T-cell (primary cell): Measurements from ENCODE around the gene ST6GAL2. TPM values are rescaled to one million over a fixed set of nuclear protein-coding genes. Genes with fewer than 3 reads are reported as not detected.

Source experiments
- ATAC-seq, 4 experiments: fragments of 200-7000 bp in 3 of 4; fragments of 150-1000 bp in 1 of 4; cut with Tn5 transposase; replicated peaks in 1 of 4; 1 replicate in 3 of 4; 2 replicates in 1 of 4; pipeline ENCODE4 v1.10.0; 2021; ENCODE audit warnings: moderate library complexity in 3 of 4, mild to moderate bottlenecking in 2 of 4, moderate number of reproducible peaks in 1 of 4
- CTCF ChIA-PET, 2 donors: fragments of 300-600 bp; sonication (Branson Sonifier 250); formaldehyde crosslinking; loops; one replicate each; lab custom pipeline; 2022; ENCODE audit warnings: antibody characterized with exemption in 2 of 2; lab: Charles Lee
- POLR2A ChIA-PET, 2 donors: fragments of 300-600 bp; sonication (Branson Sonifier 250); formaldehyde crosslinking; loops; one replicate each; lab custom pipeline; 2022; ENCODE audit warnings: antibody characterized with exemption in 2 of 2; lab: Charles Lee
- DNase-seq, 35 experiments: peaks; one replicate each; pipeline versions ENCODE4 v3.0.0 to v3.0.0-alpha.2; 2013 to 2023
- H3K27ac ChIP-seq: one replicate; pipeline ENCODE4 v1.5.1; 2013; ENCODE audit warnings: low read length
- H3K27me3 ChIP-seq, 2 experiments: replicated peaks in 1 of 2; 1 replicate in 1 of 2; 2 replicates in 1 of 2; pipeline versions ENCODE4 v1.6.1 to v1.7.0; 2013; ENCODE audit warnings: low read length in 1 of 2, mixed read lengths in 1 of 2; ENCODE audit not compliant: control insufficient read depth in 2 of 2, insufficient read depth in 2 of 2; ENCODE audit errors: extremely low read depth in 1 of 2
- H3K36me3 ChIP-seq, 2 donors: 1 replicate in 1 of 2; 2 replicates in 1 of 2; pipeline versions ENCODE4 v1.6.1 to v1.7.0; 2013; ENCODE audit warnings: low read length in 1 of 2; ENCODE audit not compliant: control insufficient read depth in 2 of 2, insufficient read depth in 1 of 2; ENCODE audit errors: extremely low read depth in 1 of 2
- H3K4me1 ChIP-seq, 2 experiments: 1 replicate in 1 of 2; 2 replicates in 1 of 2; pipeline versions ENCODE4 v1.6.1 to v1.7.0; 2013; ENCODE audit warnings: low read length in 2 of 2, mixed read lengths in 1 of 2; ENCODE audit not compliant: insufficient read depth in 2 of 2, control insufficient read depth in 1 of 2; ENCODE audit errors: extremely low read depth in 1 of 2
- H3K4me3 ChIP-seq, 2 donors: 1 replicate in 1 of 2; 2 replicates in 1 of 2; pipeline versions ENCODE4 v1.5.1 to v1.7.0; 2013; ENCODE audit warnings: mild to moderate bottlenecking in 2 of 2, low read length in 1 of 2, moderate library complexity in 1 of 2; ENCODE audit not compliant: control insufficient read depth in 1 of 2; ENCODE audit errors: extremely low read depth in 1 of 2
- H3K9me3 ChIP-seq: 2 replicates; pipeline ENCODE4 v1.7.0; 2013
- H3K27ac Mint-ChIP-seq, 2 donors: one replicate each; pipeline ENCODE4 v1.8.0; 2020 to 2021; ENCODE audit warnings: mild to moderate bottlenecking in 2 of 2, mixed read lengths in 2 of 2
- H3K27me3 Mint-ChIP-seq, 2 donors: one replicate each; pipeline ENCODE4 v1.8.0; 2021 to 2022; ENCODE audit warnings: mixed read lengths in 2 of 2
- H3K36me3 Mint-ChIP-seq: one replicate; pipeline ENCODE4 v1.8.0; 2021; ENCODE audit warnings: mixed read lengths
- H3K4me1 Mint-ChIP-seq, 3 donors: one replicate each; pipeline ENCODE4 v1.8.0; 2020 to 2022; ENCODE audit warnings: mixed read lengths in 3 of 3, mild to moderate bottlenecking in 1 of 3
- H3K4me3 Mint-ChIP-seq, 3 donors: one replicate each; pipeline ENCODE4 v1.8.0; 2020 to 2022; ENCODE audit warnings: mild to moderate bottlenecking in 3 of 3, mixed read lengths in 3 of 3, moderate library complexity in 3 of 3
- H3K9me3 Mint-ChIP-seq, 3 donors: one replicate each; pipeline ENCODE4 v1.8.0; 2020 to 2022; ENCODE audit warnings: mixed read lengths in 3 of 3
- WGBS: methylation state at CpG from one replicate; pipeline ENCODE4 v1.1.5; 2013; ENCODE audit warnings: missing lambda C conversion rate; ENCODE audit not compliant: insufficient coverage; 5-methylcytosine and 5-hydroxymethylcytosine counted together
- total RNA-seq, 35 experiments: library from RNA in 6 of 35; stranded (reverse) in 6 of 35; fragments of 120-200 nt in 1 of 35; gene quantifications; one replicate each; pipeline versions ENCODE4 v1.2.1 to v1.2.4 and lab custom pipeline; 2013 to 2026

The ST6GAL2 gene
- total RNA-seq: 1 to 10 TPM in 1 of 5 donors, under 1 TPM in 1, not detected in 3; 0.10 to 2.4 TPM
- 0.04 TPM for total RNA-seq (2013)
- 0 to 0.31 (median 0.05) reads per million in 29 experiments for total RNA-seq (lab: John Stamatoyannopoulos, UW)

- Mint-ChIP-seq H3K27ac (no peak within 1 kb of the TSS), H3K9me3 (no peaks in the 10 kb centered on the region), H3K4me3 (peak within 1 kb of the TSS in 1 of 3 donors; percentile 35), H3K4me1 (peaks cover 0 to 8% (median 3%) of the 10 kb centered on the region in 3 donors), H3K27me3 (peaks cover 21 to 28% of the 10 kb centered on the region in 2 donors), H3K36me3 (no peaks in the 10 kb centered on the region)
- Histone ChIP-seq H3K4me3 (no peak within 1 kb of the TSS), H3K27me3 (peaks cover 5 to 28% of the 10 kb centered on the region in 2 experiments), H3K4me1 (no peaks in the 10 kb centered on the region), H3K9me3 (no peaks in the 10 kb centered on the region), H3K27ac (no peak within 1 kb of the TSS), H3K36me3 (no peaks in the 10 kb centered on the region)
- no peak for DNase-seq
- no peak for ATAC-seq
- ChIA-PET CTCF (interaction anchor here in 1 of 2 donors (0.6 kb wide), 1 partner anchor 10 kb away, joined by 3 read pairs; no protein-coding TSS in a partner anchor), POLR2A (no interaction called here)
- 4% methylated on average over 118 of the region's 118 CpGs for WGBS
Measured at GRCh38 chr2:106885971-106886915, at the start of gene ST6GAL2. Gene ST6GAL2 (minus strand): TSS chr2:106886167. CDS start chr2:106843977, 42,190 bp downstream.

- H3K4me3 ChIP-seq: no peak overlapping the region
- H3K36me3 ChIP-seq: no peaks in the 10 kb centered on the region
- Mint-ChIP-seq H3K27ac (no peak overlapping the region), H3K4me3 (no peak overlapping the region), H3K4me1 (no peaks in the 10 kb centered on the region), H3K36me3 (no peaks in the 10 kb centered on the region), H3K9me3 (peaks cover 3 to 8% (median 4%) of the 10 kb centered on the region in 3 donors), H3K27me3 (no peaks in the 10 kb centered on the region)
- H3K4me1 ChIP-seq: no peaks in the 10 kb centered on the region
- no peak for DNase-seq
- H3K27me3 ChIP-seq: no peaks in the 10 kb centered on the region
- ChIA-PET POLR2A (no interaction called here), CTCF (no interaction called here)
- ATAC-seq: no peak
- no peak overlapping the region for H3K27ac ChIP-seq
- no CpG with 5 or more reads among the region's 3 CpGs for WGBS
- H3K9me3 ChIP-seq: no peaks in the 10 kb centered on the region
Measured at GRCh38 chr2:106932644-106933043, 46.7 kb upstream of the ST6GAL2 start.

- DNase-seq: no peak
- H3K4me3 ChIP-seq: no peak overlapping the region
- H3K27ac ChIP-seq: no peak overlapping the region
- no peaks in the 10 kb centered on the region for H3K4me1 Mint-ChIP-seq
- no peaks in the 10 kb centered on the region for H3K36me3 ChIP-seq
- no peak for ATAC-seq
- ChIA-PET POLR2A (no interaction called here), CTCF (no interaction called here)
- no peak overlapping the region for H3K27ac Mint-ChIP-seq
- 80% methylated on average over 1 of the region's 5 CpGs for WGBS
- H3K4me1 ChIP-seq: no peaks in the 10 kb centered on the region
- H3K9me3 Mint-ChIP-seq: peaks cover 0 to 15% (median 4%) of the 10 kb centered on the region in 3 donors
- no peaks in the 10 kb centered on the region for H3K27me3 Mint-ChIP-seq
- no peaks in the 10 kb centered on the region for H3K9me3 ChIP-seq
- no peaks in the 10 kb centered on the region for H3K27me3 ChIP-seq
- no peaks in the 10 kb centered on the region for H3K36me3 Mint-ChIP-seq
- H3K4me3 Mint-ChIP-seq: no peak overlapping the region
Measured at GRCh38 chr2:106931717-106932335, 45.9 kb upstream of the ST6GAL2 start.

- DNase-seq (no peak), ATAC-seq (no peak)
- Mint-ChIP-seq H3K27ac (no peak overlapping the region), H3K4me3 (no peak overlapping the region), H3K4me1 (no peaks in the 10 kb centered on the region), H3K27me3 (no peaks in the 10 kb centered on the region), H3K36me3 (no peaks in the 10 kb centered on the region), H3K9me3 (peaks cover 7 to 14% (median 14%) of the 10 kb centered on the region in 3 donors)
- ChIA-PET POLR2A (no interaction called here), CTCF (no interaction called here)
- WGBS: no CpG with 5 or more reads among the region's 1 CpG
- no peaks in the 10 kb centered on the region for H3K27me3 ChIP-seq
- no peaks in the 10 kb centered on the region for H3K9me3 ChIP-seq
- H3K27ac ChIP-seq: no peak overlapping the region
- no peaks in the 10 kb centered on the region for H3K36me3 ChIP-seq
- no peaks in the 10 kb centered on the region for H3K4me1 ChIP-seq
- H3K4me3 ChIP-seq: no peak overlapping the region
Measured at GRCh38 chr2:106921451-106921850, 35.5 kb upstream of the ST6GAL2 start.

GRCh38 chr2:106919012-106919411, 33.0 kb upstream of the ST6GAL2 start:
- Mint-ChIP-seq H3K4me1 (no peaks in the 10 kb centered on the region), H3K4me3 (no peak overlapping the region), H3K27ac (no peak overlapping the region), H3K9me3 (peaks cover under 1 to 12% (median 8%) of the 10 kb centered on the region in 3 donors), H3K27me3 (no peaks in the 10 kb centered on the region), H3K36me3 (no peaks in the 10 kb centered on the region)
- Histone ChIP-seq H3K4me3 (no peak overlapping the region), H3K27ac (no peak overlapping the region), H3K36me3 (no peaks in the 10 kb centered on the region), H3K27me3 (no peaks in the 10 kb centered on the region), H3K4me1 (no peaks in the 10 kb centered on the region), H3K9me3 (no peaks in the 10 kb centered on the region)
- WGBS: 40% methylated on average over 1 of the region's 1 CpG
- POLR2A ChIA-PET: no interaction called here
- DNase-seq (no peak), ATAC-seq (no peak)
- CTCF ChIA-PET: no interaction called here

GRCh38 chr2:106904242-106904641, 18.3 kb upstream of the ST6GAL2 start:
- Histone ChIP-seq H3K36me3 (no peaks in the 10 kb centered on the region), H3K27me3 (no peaks in the 10 kb centered on the region), H3K4me1 (no peaks in the 10 kb centered on the region), H3K9me3 (no peaks in the 10 kb centered on the region), H3K27ac (no peak overlapping the region), H3K4me3 (no peak overlapping the region)
- H3K27me3 Mint-ChIP-seq: no peaks in the 10 kb centered on the region
- no peak overlapping the region for H3K27ac Mint-ChIP-seq
- ATAC-seq: no peak
- WGBS: 80% methylated on average over 1 of the region's 2 CpGs
- CTCF ChIA-PET: no interaction called here
- no peak overlapping the region for H3K4me3 Mint-ChIP-seq
- no peak for DNase-seq
- no peaks in the 10 kb centered on the region for H3K4me1 Mint-ChIP-seq
- POLR2A ChIA-PET: no interaction called here
- H3K36me3 Mint-ChIP-seq: no peaks in the 10 kb centered on the region
- H3K9me3 Mint-ChIP-seq: peaks cover 2 to 18% (median 4%) of the 10 kb centered on the region in 3 donors
